ENCODE measurements around the gene AGT. TPM values are rescaled to one million over a fixed set of nuclear protein-coding genes. Genes with fewer than 3 reads are reported as not detected.
A peak's percentile ranks its signal among the peaks of the same experiment; 100 is the strongest.
"Not testable (repeated sequence)": the region's sequence is repeated elsewhere in the genome, so short reads cannot be mapped to it uniquely, and the experiment has no call there.

Gene AGT
- total RNA-seq, 1 experiment from 2014 or later, result 41.9 TPM

DNA sequence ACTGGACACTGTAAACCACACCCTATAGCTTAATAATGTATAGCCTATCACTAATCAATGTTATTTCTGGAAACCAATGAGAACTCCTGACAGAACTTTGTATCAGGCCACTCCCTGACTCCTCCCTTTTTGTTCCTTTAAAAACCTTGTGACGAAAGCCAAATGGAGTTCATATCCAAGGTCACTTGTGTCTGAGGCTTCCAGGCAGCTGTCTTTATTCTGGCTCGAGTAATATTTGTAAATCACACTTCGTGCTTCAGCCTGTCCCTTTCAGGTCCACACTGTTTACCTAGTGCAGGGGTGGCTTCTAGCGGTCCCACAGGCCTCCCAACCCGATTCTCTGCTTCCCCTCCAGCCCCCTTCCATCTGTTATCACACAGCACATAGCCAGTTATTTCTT, 17.1 kb upstream of the AGT start:
- BruUV-seq (replicated peaks), result no TSS peak
- TF ChIP-seq, protein P1, sequence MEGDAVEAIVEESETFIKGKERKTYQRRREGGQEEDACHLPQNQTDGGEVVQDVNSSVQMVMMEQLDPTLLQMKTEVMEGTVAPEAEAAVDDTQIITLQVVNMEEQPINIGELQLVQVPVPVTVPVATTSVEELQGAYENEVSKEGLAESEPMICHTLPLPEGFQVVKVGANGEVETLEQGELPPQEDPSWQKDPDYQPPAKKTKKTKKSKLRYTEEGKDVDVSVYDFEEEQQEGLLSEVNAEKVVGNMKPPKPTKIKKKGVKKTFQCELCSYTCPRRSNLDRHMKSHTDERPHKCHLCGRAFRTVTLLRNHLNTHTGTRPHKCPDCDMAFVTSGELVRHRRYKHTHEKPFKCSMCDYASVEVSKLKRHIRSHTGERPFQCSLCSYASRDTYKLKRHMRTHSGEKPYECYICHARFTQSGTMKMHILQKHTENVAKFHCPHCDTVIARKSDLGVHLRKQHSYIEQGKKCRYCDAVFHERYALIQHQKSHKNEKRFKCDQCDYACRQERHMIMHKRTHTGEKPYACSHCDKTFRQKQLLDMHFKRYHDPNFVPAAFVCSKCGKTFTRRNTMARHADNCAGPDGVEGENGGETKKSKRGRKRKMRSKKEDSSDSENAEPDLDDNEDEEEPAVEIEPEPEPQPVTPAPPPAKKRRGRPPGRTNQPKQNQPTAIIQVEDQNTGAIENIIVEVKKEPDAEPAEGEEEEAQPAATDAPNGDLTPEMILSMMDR (IDR thresholded peaks at IDR 0.05; ENCODE audit: insufficient read depth in 1 of 2, low read depth in 1 of 2, low read length in 1 of 2, severe bottlenecking in 1 of 2, unreplicated experiment in 1 of 2), result no peak
- Histone ChIP-seq H3K27me3 (replicated peaks; ENCODE audit: control insufficient read depth, insufficient read depth, low read length) (no peaks in the 10 kb centered on the region), H3K36me3 (ENCODE audit: control insufficient read depth, insufficient read depth, low read length) (no peaks in the 10 kb centered on the region; the same call in 1 of the 2 replicates), H3K4me3 (ENCODE audit: low read depth, low read length) (no peak overlapping the region), H3K9me3 (0 out of 2 replicates have a peak, but pooled peaks cover 4% of the 10 kb centered on the region), H3K4me1 (peaks cover 13% of the 10 kb centered on the region)
- Mint-ChIP-seq H3K27ac (ENCODE audit: unreplicated experiment) (no peak overlapping the region), H3K36me3 (ENCODE audit: insufficient read depth, unreplicated experiment) (no peaks in the 10 kb centered on the region), H3K4me1 (ENCODE audit: low read depth, unreplicated experiment) (peaks cover 15% of the 10 kb centered on the region), H3K4me3 (ENCODE audit: unreplicated experiment) (no peak overlapping the region), H3K27me3 (ENCODE audit: insufficient read depth, unreplicated experiment) (no peaks in the 10 kb centered on the region), H3K9me3 (ENCODE audit: unreplicated experiment) (peaks cover 10% of the 10 kb centered on the region)
- ChIA-PET POLR2A (no interaction called here), CTCF (no interaction called here)
- intact Hi-C loops (cut with micrococcal nuclease; ENCODE audit: unreplicated experiment), result no loop called here
- DNase-seq, result no peak

DNA sequence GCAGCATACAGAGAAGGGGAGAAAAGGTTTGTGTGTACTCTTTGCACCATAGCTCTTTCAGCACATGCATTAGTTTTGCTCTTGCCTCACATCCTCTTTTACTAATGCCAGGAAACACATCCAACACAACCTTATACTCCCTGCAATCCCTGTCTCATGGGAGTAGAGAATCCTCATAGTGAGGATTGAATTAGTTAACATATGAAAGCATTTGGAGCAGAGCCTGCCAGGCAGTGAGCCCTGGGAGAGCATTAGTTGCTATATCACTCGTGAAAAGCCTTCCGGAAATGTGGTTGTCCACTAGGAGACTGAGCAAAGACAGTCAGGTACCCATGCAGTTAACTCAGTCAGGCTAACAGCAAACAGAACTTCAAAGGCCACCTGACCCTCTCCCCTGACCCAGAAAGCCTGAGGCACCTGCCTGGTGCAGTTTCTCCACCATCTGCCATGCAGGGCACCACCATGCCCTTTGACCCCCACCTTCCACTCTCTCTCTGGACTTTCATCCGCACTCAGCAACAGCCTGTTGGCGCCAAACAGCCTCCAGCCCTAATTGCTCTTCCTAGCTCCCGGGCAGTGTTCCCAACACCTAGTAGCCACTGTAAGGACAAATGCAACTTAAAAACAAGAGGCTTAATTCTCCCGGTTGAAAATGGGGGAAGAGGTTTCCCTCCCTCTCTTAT, 14.9 kb upstream of the AGT start:
- ChIA-PET POLR2A (no interaction called here), CTCF (interaction anchor here (1.2 to 1.6 kb wide), 3 partner anchors 15 to 87 kb away, joined by 3 read pairs; partner anchors contain the start of genes AGT and COG2)
- Mint-ChIP-seq H3K36me3 (ENCODE audit: insufficient read depth, unreplicated experiment) (no peaks in the 10 kb centered on the region), H3K27me3 (ENCODE audit: insufficient read depth, unreplicated experiment) (no peaks in the 10 kb centered on the region), H3K4me3 (ENCODE audit: unreplicated experiment) (no peak overlapping the region), H3K27ac (ENCODE audit: unreplicated experiment) (peak overlapping the region; percentile 51), H3K9me3 (ENCODE audit: unreplicated experiment) (peaks cover 10% of the 10 kb centered on the region), H3K4me1 (ENCODE audit: low read depth, unreplicated experiment) (peaks cover 8% of the 10 kb centered on the region)
- H3K9me3 ChIP-seq, result 0 out of 2 replicates have a peak, but pooled peaks cover 17% of the 10 kb centered on the region
- intact Hi-C loops (cut with micrococcal nuclease; ENCODE audit: unreplicated experiment), result loop anchor here (2.0 kb wide), 2 partner anchors 26 to 32 kb away; no protein-coding TSS in a partner anchor
- no peaks in the 10 kb centered on the region for H3K27me3 ChIP-seq (replicated peaks; ENCODE audit: control insufficient read depth, insufficient read depth, low read length)
- peaks cover 13% of the 10 kb centered on the region for H3K4me1 ChIP-seq
- H3K36me3 ChIP-seq (ENCODE audit: control insufficient read depth, insufficient read depth, low read length), result no peaks in the 10 kb centered on the region; the same call in 1 of the 2 replicates
- DNase-seq, result peak; percentile 78 to 83
- no TSS peak for BruUV-seq (replicated peaks)
- TF ChIP-seq, protein P1 (IDR thresholded peaks at IDR 0.05; ENCODE audit: insufficient read depth in 1 of 2, low read depth in 1 of 2, low read length in 1 of 2, severe bottlenecking in 1 of 2, unreplicated experiment in 1 of 2), result no peak
- no peak overlapping the region for H3K4me3 ChIP-seq (ENCODE audit: low read depth, low read length)

DNA sequence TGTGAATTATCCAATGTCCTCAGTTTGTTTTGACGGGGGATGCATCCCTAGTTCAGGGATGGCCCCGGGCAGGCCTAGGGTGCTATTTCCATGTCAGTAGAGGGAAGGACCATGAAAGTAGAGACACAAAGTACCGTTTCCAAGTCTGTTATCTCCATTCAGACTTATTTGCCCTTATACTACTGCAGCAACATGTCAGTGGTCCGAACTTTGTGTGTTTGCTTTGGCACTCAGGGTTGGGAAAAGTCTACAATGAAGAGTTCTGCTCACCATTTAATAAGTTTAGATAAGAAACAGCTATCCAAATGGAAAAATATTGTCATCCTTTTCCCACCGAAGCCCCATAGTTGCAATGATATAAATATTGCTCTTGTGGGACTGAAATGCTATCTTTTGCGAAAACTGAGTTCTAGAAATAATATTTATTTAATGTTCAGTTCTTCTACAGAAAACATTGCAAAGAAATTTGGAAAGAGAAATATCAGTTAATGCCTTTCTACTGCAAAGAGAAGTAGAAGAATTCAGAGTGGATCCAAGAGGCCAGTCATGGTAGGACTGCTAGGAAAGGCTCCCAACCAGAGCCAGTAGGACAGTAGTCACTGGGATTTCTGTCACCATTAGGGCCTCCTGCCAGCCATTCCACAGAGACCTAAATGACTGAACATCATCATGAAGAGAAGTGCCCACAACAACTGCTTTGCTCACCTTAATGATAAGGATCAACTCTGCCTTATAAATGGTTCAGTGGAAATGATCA, 11.5 kb upstream of the AGT start:
- POLR2A ChIA-PET, result no interaction called here
- peaks cover 13% of the 10 kb centered on the region for H3K4me1 ChIP-seq
- H3K9me3 Mint-ChIP-seq (ENCODE audit: unreplicated experiment), result peaks cover 22% of the 10 kb centered on the region
- H3K27me3 ChIP-seq (replicated peaks; ENCODE audit: control insufficient read depth, insufficient read depth, low read length), result no peaks in the 10 kb centered on the region
- H3K27me3 Mint-ChIP-seq (ENCODE audit: insufficient read depth, unreplicated experiment), result no peaks in the 10 kb centered on the region
- no peaks in the 10 kb centered on the region; the same call in 1 of the 2 replicates for H3K36me3 ChIP-seq (ENCODE audit: control insufficient read depth, insufficient read depth, low read length)
- H3K27ac Mint-ChIP-seq (ENCODE audit: unreplicated experiment), result no peak overlapping the region
- no TSS peak for BruUV-seq (replicated peaks)
- TF ChIP-seq, protein P1 (IDR thresholded peaks at IDR 0.05; ENCODE audit: insufficient read depth in 1 of 2, low read depth in 1 of 2, low read length in 1 of 2, severe bottlenecking in 1 of 2, unreplicated experiment in 1 of 2), result no peak
- no peaks in the 10 kb centered on the region for H3K36me3 Mint-ChIP-seq (ENCODE audit: insufficient read depth, unreplicated experiment)
- no peak overlapping the region for H3K4me3 Mint-ChIP-seq (ENCODE audit: unreplicated experiment)
- H3K4me1 Mint-ChIP-seq (ENCODE audit: low read depth, unreplicated experiment), result peaks cover 8% of the 10 kb centered on the region
- DNase-seq, result no peak
- CTCF ChIA-PET, result no interaction called here
- intact Hi-C loops (cut with micrococcal nuclease; ENCODE audit: unreplicated experiment), result no loop called here
- H3K4me3 ChIP-seq (ENCODE audit: low read depth, low read length), result no peak overlapping the region
- peaks cover 39% of the 10 kb centered on the region for H3K9me3 ChIP-seq

DNA sequence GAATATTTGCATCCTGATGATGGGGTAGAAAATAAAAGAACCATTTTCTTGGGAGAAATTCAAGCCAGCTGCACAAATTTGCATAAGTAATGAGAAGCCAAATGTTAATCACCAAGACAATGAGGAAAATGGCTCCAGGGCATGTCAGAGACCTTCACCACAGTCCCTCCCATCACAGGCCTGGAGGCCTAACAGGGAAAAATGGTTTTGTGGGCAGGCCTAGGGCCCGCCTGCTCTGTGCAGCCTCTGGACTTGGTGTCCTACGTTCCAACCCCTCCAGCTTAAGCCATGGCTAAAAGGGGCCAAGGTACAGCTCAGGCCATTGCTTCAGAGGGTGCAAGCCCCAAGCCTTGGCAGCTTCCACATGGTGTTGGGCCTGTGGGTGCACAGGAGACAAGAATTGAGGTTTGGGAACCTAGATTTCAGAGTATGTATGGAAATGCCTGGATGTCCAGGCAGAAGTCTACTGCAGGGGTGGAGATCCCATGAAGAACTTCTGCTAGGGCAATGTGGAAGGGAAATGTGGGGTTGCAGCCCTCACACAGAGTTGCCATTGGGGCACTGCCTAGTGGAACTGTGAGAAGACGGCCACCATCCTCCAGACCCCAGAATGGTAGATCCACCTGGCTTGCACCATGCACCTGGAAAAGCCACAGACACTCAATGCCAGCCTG, 8.1 kb upstream of the AGT start:
- H3K4me3 Mint-ChIP-seq (ENCODE audit: unreplicated experiment); H3K36me3 ChIP-seq (ENCODE audit: control insufficient read depth, insufficient read depth, low read length); H3K4me3 ChIP-seq (ENCODE audit: low read depth, low read length); H3K4me1 ChIP-seq; intact Hi-C loops (cut with micrococcal nuclease; ENCODE audit: unreplicated experiment); H3K36me3 Mint-ChIP-seq (ENCODE audit: insufficient read depth, unreplicated experiment); H3K27me3 Mint-ChIP-seq (ENCODE audit: insufficient read depth, unreplicated experiment); H3K27me3 ChIP-seq (replicated peaks; ENCODE audit: control insufficient read depth, insufficient read depth, low read length); H3K27ac Mint-ChIP-seq (ENCODE audit: unreplicated experiment); H3K4me1 Mint-ChIP-seq (ENCODE audit: low read depth, unreplicated experiment); POLR2A ChIA-PET; BruUV-seq (replicated peaks); DNase-seq: not testable (repeated sequence)
- CTCF ChIA-PET, result interaction anchor here (0.6 kb wide), 1 partner anchor 13 kb away, joined by 3 read pairs; no protein-coding TSS in a partner anchor
- peaks cover 34% of the 10 kb centered on the region for H3K9me3 ChIP-seq
- peaks cover 31% of the 10 kb centered on the region for H3K9me3 Mint-ChIP-seq (ENCODE audit: unreplicated experiment)
